Uterus (tissue), 2 donors: ENCODE results near the gene NXPH4.

Experiments used
- CTCF ChIP-seq, 4 experiments: fragments of 200-600 bp in 2 of 4; fragments of 450-650 bp in 2 of 4; sonication (generic) in 2 of 4; IDR thresholded peaks; one replicate each; pipeline ENCODE4 v1.5.1; 2016 to 2019; ENCODE audit warnings: antibody characterized with exemption in 4 of 4, mild to moderate bottlenecking in 2 of 4, moderate library complexity in 1 of 4
- POLR2A ChIP-seq, 2 donors: fragments of 450-650 bp; IDR thresholded peaks; one replicate each; pipeline ENCODE4 v1.6.1; 2016; ENCODE audit warnings: antibody characterized with exemption in 2 of 2, mild to moderate bottlenecking in 1 of 2, moderate library complexity in 1 of 2

DNA sequence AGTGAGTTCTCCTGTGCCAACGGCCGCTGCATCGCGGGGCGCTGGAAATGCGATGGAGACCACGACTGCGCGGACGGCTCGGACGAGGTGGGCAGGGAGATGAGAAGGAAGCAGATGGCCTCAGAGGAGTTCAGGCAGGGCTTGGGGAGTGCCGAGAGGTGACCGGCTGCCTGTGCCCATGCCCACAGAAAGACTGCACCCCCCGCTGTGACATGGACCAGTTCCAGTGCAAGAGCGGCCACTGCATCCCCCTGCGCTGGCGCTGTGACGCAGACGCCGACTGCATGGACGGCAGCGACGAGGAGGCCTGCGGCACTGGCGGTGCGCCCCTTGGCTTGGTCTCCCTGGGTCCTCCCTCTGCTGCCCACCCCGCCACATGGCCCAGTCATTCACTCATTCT is 13.4 kb upstream of the NXPH4 start:
- TF ChIP-seq POLR2A (IDR thresholded peaks at IDR 0.05) (no peak), CTCF (IDR thresholded peaks at IDR 0.05) (no peak)
